ENCODE data around the gene GFPT1.

- TF ChIP-seq CTCF (IDR thresholded peaks at IDR 0.05), result no peak
- no peak for TF ChIP-seq POLR2A (IDR thresholded peaks at IDR 0.05)
Measured at GRCh38 chr2:69372767-69373166, 14.3 kb downstream of the GFPT1 start.

All from body of pancreas (tissue), 4 donors.